Spleen (tissue), 7 donors: ENCODE results near the gene CFAP20.
"Not testable (repeated sequence)": the region's sequence is repeated elsewhere in the genome, so short reads cannot be mapped to it uniquely, and the experiment has no call there.

ENCODE experiments used
- CTCF ChIP-seq, 11 experiments: fragments of 200-600 bp in 7 of 11; fragments of 450-650 bp in 4 of 11; sonication (generic) in 4 of 11; IDR thresholded peaks in 8 of 11; conservative IDR thresholded peaks in 3 of 11; 1 replicate in 7 of 11; 2 replicates in 4 of 11; pipeline versions ENCODE4 v1.4.0 to v1.8.0; 2016 to 2021; ENCODE audit warnings: antibody characterized with exemption in 11 of 11, inconsistent platforms in 4 of 11, mild to moderate bottlenecking in 1 of 11
- POLR2A ChIP-seq, 3 donors: fragments of 450-650 bp; IDR thresholded peaks; one replicate each; pipeline ENCODE4 v1.5.1; 2017; ENCODE audit warnings: antibody characterized with exemption in 3 of 3, mild to moderate bottlenecking in 1 of 3
- POLR2AphosphoS5 ChIP-seq, 3 donors: sonication (generic); formaldehyde crosslinking; IDR thresholded peaks; one replicate each; pipeline ENCODE4 v1.5.1; 2017; ENCODE audit warnings: antibody characterized with exemption in 3 of 3
- donor health status: DM: no; HTN: no; CAD: no; lungs with moderate emphysema.
- donor health status: DM: no; HTN: no; CAD: no.
- donor health status: DM: no; HTN: no; CAD: no.

DNA sequence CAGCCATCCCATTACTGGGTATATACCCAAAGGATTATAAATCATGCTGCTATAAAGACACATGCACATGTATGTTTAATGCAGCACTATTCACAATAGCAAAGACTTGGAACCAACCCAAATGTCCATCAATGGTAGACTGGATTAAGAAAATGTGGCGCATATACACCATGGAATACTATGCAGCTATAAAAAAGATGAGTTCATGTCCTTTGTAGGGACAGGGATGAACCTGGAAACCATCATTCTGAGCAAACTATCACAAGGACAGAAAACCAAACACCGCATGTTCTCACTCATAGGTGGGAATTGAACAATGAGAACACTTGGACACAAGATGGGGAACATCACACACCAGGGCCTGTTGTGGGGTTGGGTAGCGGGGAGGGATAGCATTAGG is 38.8 kb downstream of the CFAP20 start:
- not testable (repeated sequence) for TF ChIP-seq CTCF (IDR thresholded peaks at IDR 0.05 in 8 of 11, conservative IDR thresholded peaks at IDR 0.05 in 3 of 11); POLR2A (IDR thresholded peaks at IDR 0.05); POLR2AphosphoS5 (IDR thresholded peaks at IDR 0.05)
